HepG2 (cell line): ENCODE data around the gene JPH3. TPM values are rescaled to one million over a fixed set of nuclear protein-coding genes. Genes with fewer than 3 reads are reported as not detected.

Source experiments
- ARNT ChIP-seq: fragments of 450-650 bp; IDR thresholded peaks from 2 replicates; pipeline ENCODE4 v1.6.1; 2017
- CREM ChIP-seq, 2 experiments: sonication (generic) in 1 of 2; formaldehyde crosslinking in 1 of 2; IDR thresholded peaks; 2 replicates each; pipeline versions ENCODE4 v1.4.0 to v1.6.1; 2016 to 2020; ENCODE audit warnings: antibody characterized with exemption in 1 of 2, mild to moderate bottlenecking in 1 of 2, missing genetic modification reagents in 1 of 2
- GABPA ChIP-seq, 2 experiments: IDR thresholded peaks; 2 replicates each; pipeline ENCODE4 v1.6.1; 2011 to 2016; ENCODE audit warnings: low read depth in 2 of 2, low read length in 1 of 2, missing biosample characterization in 1 of 2, missing genetic modification characterization in 1 of 2
- GZF1 ChIP-seq: sonication (generic); formaldehyde crosslinking; IDR thresholded peaks from 2 replicates; pipeline ENCODE4 v1.5.1; 2020; ENCODE audit warnings: mild to moderate bottlenecking, missing genetic modification reagents
- HNRNPL ChIP-seq: fragments of 200-400 bp; formaldehyde crosslinking; IDR thresholded peaks from 2 replicates; pipeline ENCODE4 v1.6.1; 2017; ENCODE audit warnings: mild to moderate bottlenecking, low read depth, low read length
- KMT2A ChIP-seq: sonication (generic); formaldehyde crosslinking; IDR thresholded peaks from 2 replicates; pipeline ENCODE4 v1.4.0; 2020; ENCODE audit warnings: missing genetic modification reagents
- MEIS2 ChIP-seq: sonication (generic); formaldehyde crosslinking; IDR thresholded peaks from 2 replicates; pipeline ENCODE4 v1.9.0; 2021; ENCODE audit warnings: mild to moderate bottlenecking, missing genetic modification reagents
- THYN1 ChIP-seq: sonication (generic); formaldehyde crosslinking; IDR thresholded peaks from 2 replicates; pipeline ENCODE4 v1.8.1; 2023; ENCODE audit warnings: low read depth, mild to moderate bottlenecking, moderate library complexity, missing genetic modification reagents, borderline replicate concordance
- TOPORS ChIP-seq: sonication (generic); formaldehyde crosslinking; IDR thresholded peaks from 2 replicates; pipeline ENCODE4 v1.8.0; 2023; ENCODE audit warnings: mild to moderate bottlenecking, missing genetic modification reagents
- YEATS4 ChIP-seq: sonication (generic); formaldehyde crosslinking; IDR thresholded peaks from 2 replicates; pipeline ENCODE4 v1.4.0; 2020; ENCODE audit warnings: missing genetic modification reagents, borderline replicate concordance
- ZBTB40 ChIP-seq, 2 experiments: fragments of 450-650 bp in 1 of 2; sonication (generic) in 1 of 2; formaldehyde crosslinking in 1 of 2; IDR thresholded peaks; 2 replicates each; pipeline versions ENCODE4 v1.6.1 to v1.8.0; 2016 to 2022; ENCODE audit warnings: antibody characterized with exemption in 1 of 2, mild to moderate bottlenecking in 1 of 2, missing genetic modification reagents in 1 of 2
- ZNF251 ChIP-seq: sonication (generic); formaldehyde crosslinking; IDR thresholded peaks from 2 replicates; pipeline ENCODE4 v1.9.0; 2021; ENCODE audit warnings: mild to moderate bottlenecking, missing genetic modification reagents
- ZNF879 ChIP-seq: sonication (generic); formaldehyde crosslinking; IDR thresholded peaks from 2 replicates; pipeline ENCODE4 v1.8.1; 2023; ENCODE audit warnings: missing genetic modification reagents
- polyA plus RNA-seq, 8 experiments: library from polyadenylated mRNA; depleted of rRNA in 3 of 8; stranded (reverse) in 7 of 8; unstranded in 1 of 8; fragments of >200 nt; fragmentation: Illumina TruSeq in 4 of 8; extraction: Trizol in 4 of 8; gene quantifications; 2 replicates each; pipeline versions ENCODE4 v1.2.1 to v1.2.3, GENCODE V29; 2011 to 2016; ENCODE audit warnings: low read depth in 4 of 8, missing spikeins in 1 of 8, mixed read lengths in 1 of 8; ENCODE audit not compliant: insufficient read depth in 1 of 8
- total RNA-seq, 5 experiments: library from RNA; depleted of rRNA; stranded (reverse); fragments of >200 nt; fragmentation: Illumina TruSeq; extraction: Trizol; gene quantifications; 2 replicates each; pipeline ENCODE4 v1.2.3, GENCODE V29; 2016; ENCODE audit warnings: low read depth in 1 of 5
- TF ChIP-seq, protein P1 (sequence below): IDR thresholded peaks from 2 replicates; pipeline ENCODE4 v1.6.1; 2016; ENCODE audit warnings: control low read depth
- TF ChIP-seq, protein P2 (sequence below): sonication (generic); formaldehyde crosslinking; IDR thresholded peaks from 2 replicates; pipeline ENCODE4 v1.4.0; 2020; ENCODE audit warnings: missing genetic modification reagents
- TF ChIP-seq, protein P3 (sequence below): sonication (generic); formaldehyde crosslinking; IDR thresholded peaks from 2 replicates; pipeline ENCODE4 v1.9.0; 2021; ENCODE audit warnings: missing genetic modification reagents, mild to moderate bottlenecking, borderline replicate concordance

Gene JPH3
- total and polyA plus RNA-seq, 2 of the 13 experiments (the other 11 are each of a cell fraction or from before 2014, with no cell fraction given) = not detected

GRCh38 chr16:87608400-87608985, 6.2 kb downstream of the JPH3 start (continued):
- TF ChIP-seq, protein P1, sequence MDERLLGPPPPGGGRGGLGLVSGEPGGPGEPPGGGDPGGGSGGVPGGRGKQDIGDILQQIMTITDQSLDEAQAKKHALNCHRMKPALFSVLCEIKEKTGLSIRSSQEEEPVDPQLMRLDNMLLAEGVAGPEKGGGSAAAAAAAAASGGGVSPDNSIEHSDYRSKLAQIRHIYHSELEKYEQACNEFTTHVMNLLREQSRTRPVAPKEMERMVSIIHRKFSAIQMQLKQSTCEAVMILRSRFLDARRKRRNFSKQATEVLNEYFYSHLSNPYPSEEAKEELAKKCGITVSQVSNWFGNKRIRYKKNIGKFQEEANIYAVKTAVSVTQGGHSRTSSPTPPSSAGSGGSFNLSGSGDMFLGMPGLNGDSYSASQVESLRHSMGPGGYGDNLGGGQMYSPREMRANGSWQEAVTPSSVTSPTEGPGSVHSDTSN (CRISPR knock-in tag) = no peak
- TF ChIP-seq THYN1 (CRISPR knock-in tag) = no peak
- no peak for TF ChIP-seq HNRNPL
- TF ChIP-seq, protein P2, sequence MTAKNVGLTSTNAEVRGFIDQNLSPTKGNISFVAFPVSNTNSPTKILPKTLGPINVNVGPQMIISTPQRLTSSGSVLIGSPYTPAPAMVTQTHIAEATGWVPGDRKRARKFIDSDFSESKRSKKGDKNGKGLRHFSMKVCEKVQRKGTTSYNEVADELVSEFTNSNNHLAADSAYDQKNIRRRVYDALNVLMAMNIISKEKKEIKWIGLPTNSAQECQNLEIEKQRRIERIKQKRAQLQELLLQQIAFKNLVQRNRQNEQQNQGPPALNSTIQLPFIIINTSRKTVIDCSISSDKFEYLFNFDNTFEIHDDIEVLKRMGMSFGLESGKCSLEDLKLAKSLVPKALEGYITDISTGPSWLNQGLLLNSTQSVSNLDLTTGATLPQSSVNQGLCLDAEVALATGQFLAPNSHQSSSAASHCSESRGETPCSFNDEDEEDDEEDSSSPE = no peak
- no peak; the same call in 1 of the 2 replicates for TF ChIP-seq TOPORS (CRISPR knock-in tag)
- TF ChIP-seq ARNT = no peak
- TF ChIP-seq ZNF879 (CRISPR knock-in tag) = no peak
- TF ChIP-seq ZNF251 = peak; percentile 57; the same call in 1 of the 2 replicates
- TF ChIP-seq GZF1 (CRISPR knock-in tag) = no peak
- TF ChIP-seq, protein P3, sequence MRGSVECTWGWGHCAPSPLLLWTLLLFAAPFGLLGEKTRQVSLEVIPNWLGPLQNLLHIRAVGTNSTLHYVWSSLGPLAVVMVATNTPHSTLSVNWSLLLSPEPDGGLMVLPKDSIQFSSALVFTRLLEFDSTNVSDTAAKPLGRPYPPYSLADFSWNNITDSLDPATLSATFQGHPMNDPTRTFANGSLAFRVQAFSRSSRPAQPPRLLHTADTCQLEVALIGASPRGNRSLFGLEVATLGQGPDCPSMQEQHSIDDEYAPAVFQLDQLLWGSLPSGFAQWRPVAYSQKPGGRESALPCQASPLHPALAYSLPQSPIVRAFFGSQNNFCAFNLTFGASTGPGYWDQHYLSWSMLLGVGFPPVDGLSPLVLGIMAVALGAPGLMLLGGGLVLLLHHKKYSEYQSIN (CRISPR knock-in tag) = no peak
- TF ChIP-seq CREM (IDR thresholded peaks at IDR 0.05) = no peak
- TF ChIP-seq CREM (CRISPR knock-in tag; IDR thresholded peaks at IDR 0.05) = no peak
- no peak for TF ChIP-seq GABPA (IDR thresholded peaks at IDR 0.05; ENCODE audit: low read depth, low read length)
- no peak for TF ChIP-seq GABPA (CRISPR knock-in tag; IDR thresholded peaks at IDR 0.05; ENCODE audit: low read depth)
- 0 out of 2 replicates have a peak, but pooled peaks have one; percentile 39 for TF ChIP-seq KMT2A (CRISPR knock-in tag)
- no peak for TF ChIP-seq ZBTB40 (IDR thresholded peaks at IDR 0.05)
- 0 out of 2 replicates have a peak, but pooled peaks have one; percentile 43 for TF ChIP-seq ZBTB40 (CRISPR knock-in tag; IDR thresholded peaks at IDR 0.05)
- no peak for TF ChIP-seq YEATS4
- peak; percentile 79 for TF ChIP-seq MEIS2 (CRISPR knock-in tag)
